Neural progenitor cell (in vitro differentiated cells): ENCODE data around the gene JPT2.

Source experiments
- CTCF ChIP-seq: fragments of 200-600 bp; sonication (generic); IDR thresholded peaks from 2 replicates; pipeline ENCODE4 v1.5.1; 2017; ENCODE audit warnings: antibody characterized with exemption, mild to moderate bottlenecking
- EZH2 ChIP-seq: fragments of 200-600 bp; sonication (generic); IDR thresholded peaks from 2 replicates; pipeline ENCODE4 v1.6.1; 2017; ENCODE audit warnings: antibody characterized with exemption, mild to moderate bottlenecking, moderate library complexity
- EZH2phosphoT487 ChIP-seq: fragments of 200-600 bp; sonication (generic); IDR thresholded peaks from 2 replicates; pipeline ENCODE4 v1.6.1; 2017; ENCODE audit warnings: antibody characterized with exemption

- TF ChIP-seq CTCF, result no peak
- no peak for TF ChIP-seq EZH2
- TF ChIP-seq EZH2phosphoT487, result no peak
These were observed 3.0 kb downstream of the JPT2 start for GRCh38 chr16:1681032-1681431.
